Activated CD4-positive, alpha-beta T cell treated with anti-CD3 and anti-CD28 coated beads, Interleukin-2, amount 50 U/mL, for 4 hours (primary cell): ENCODE measurements around the gene ARID1B.

ENCODE experiments used
- DNase-seq, 2 experiments: peaks; one replicate each; pipeline ENCODE4 v3.0.0-alpha.2; 2020

ARID1B gene

DNA sequence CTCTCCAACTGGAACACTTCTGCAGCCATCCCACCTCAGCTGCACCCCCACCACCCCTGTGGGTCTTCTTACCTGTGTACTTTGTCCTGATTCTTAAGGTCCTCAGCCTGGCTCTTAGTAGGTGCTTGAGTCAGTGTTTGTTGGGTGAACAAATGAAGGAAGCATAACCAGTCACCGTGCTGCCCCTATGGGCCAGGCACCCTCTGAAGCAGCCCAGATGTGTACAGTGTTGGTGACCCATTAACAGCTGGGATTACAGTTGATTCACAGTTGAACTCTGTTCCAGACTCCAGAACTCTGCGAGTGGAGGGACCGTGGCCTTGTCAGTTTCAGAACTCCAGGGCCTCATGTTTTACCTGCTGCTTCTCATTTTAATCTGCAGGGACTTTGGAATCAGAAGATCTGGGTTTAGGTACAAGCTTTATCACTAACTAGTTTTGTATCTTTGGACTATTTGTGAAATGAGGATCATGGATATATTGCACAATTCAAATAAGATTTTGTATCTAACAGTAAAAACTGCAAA lies 342.4 kb downstream of the ARID1B start:
- no peak for DNase-seq

- no peak for DNase-seq
These were observed 343.5 kb downstream of the ARID1B start for GRCh38 chr6:157120534-157121232.

- DNase-seq: no peak
These were observed 344.7 kb downstream of the ARID1B start for GRCh38 chr6:157121897-157122296.

DNA sequence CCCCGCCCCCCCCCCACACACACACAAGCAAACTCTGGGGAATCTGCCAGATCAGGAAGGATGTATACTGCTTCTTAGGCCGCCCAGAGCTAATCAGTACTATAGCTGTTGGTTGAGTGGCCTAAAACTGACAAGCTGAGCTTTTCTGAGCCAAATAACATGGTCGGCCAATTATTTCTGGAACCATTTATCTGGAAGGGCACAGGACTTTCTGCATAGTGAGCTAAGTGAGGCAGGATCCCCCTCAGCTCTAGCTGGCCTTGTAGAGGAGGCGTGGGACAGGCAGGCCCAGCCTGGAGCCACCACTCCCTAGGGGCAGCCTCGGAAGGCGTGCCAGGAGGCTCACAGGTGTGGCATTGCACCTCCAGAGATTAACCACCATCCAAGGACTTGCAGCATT lies 346.1 kb downstream of the ARID1B start:
- DNase-seq: no peak

DNA sequence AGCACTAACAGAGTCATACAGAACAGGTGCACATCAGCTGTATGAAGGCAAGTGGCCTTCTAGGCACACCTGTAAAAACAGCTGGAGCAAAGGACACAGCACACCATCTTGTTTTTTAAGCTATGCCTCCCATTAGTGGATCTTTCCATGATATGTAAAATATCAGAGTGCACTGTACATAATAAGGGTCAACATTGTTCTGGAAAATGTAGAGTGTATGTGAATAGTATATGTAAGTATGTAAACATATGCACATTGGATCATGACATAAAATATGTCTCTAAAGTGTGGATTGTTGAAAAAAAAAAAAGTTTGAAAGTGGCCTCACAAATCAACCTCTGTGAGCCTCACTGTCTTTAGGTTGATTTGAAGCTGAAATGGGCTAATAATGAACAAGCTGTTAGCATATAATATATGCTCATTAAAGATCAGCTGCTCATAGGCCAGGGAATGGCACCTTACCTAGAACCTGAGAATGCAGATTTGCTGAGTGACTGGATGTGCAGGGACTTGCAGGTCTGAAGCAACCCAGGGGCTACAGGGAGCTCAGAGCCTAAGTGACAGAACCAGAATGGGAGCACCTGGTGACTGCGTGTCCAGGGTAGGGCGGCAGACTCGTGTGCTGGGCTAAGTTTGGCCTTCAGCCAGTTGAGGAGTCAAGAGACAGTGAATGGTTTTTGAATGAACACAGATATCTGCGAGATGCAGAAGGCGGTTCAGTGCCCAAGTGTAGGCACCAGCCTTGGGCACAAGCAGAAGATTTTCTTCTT lies 347.5 kb downstream of the ARID1B start:
- no peak for DNase-seq

GRCh38 chr6:157125531-157125930 lies 348.4 kb downstream of the ARID1B start:
- DNase-seq: no peak

DNA sequence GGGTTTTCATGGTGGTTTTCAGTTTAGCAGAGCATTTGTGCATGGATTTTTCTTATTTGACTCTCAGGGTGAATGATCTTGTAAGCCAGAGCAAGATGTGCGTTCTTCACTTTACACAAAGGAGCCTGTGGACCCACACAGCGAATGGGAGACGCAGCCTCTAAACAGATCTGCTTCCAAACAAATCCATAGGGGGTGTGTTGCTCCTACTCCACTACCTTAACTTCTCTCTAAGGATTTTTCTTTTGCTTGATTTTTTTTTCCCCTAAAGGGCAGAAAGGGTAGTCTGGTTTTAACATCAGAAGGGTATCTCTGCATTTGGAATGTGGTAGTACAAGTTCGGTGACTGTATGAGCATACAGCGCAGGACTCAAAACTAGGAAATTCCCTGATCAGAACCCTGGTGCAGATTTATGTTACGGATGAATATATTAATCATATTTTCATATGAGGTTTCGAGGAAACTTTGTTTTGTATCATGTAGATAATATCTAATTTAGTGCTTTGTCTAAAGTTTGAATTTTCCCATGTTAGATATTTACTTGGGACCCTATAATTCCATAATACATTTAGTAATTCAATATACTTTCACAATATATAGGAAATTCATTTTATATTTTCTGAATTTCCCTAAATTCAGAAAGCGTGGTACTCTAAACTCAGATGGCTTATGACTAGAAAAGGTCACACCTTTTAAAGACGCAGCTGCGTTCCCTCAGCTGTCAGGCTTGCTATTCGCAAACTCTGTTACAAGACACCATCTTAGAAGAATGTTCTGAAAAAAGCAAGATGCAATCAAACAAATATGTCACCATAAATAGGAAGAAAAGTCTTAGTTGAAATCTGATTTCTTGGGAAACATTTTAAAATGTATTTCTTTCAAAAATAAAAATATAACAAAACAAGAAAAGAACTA lies 349.3 kb downstream of the ARID1B start:
- DNase-seq: no peak

GRCh38 chr6:157128235-157128775 lies 351.1 kb downstream of the ARID1B start:
- DNase-seq: no peak

- no peak for DNase-seq
These were observed 354.1 kb downstream of the ARID1B start for GRCh38 chr6:157131250-157131649.

GRCh38 chr6:157133856-157134255 lies 356.7 kb downstream of the ARID1B start:
- DNase-seq: no peak

DNA sequence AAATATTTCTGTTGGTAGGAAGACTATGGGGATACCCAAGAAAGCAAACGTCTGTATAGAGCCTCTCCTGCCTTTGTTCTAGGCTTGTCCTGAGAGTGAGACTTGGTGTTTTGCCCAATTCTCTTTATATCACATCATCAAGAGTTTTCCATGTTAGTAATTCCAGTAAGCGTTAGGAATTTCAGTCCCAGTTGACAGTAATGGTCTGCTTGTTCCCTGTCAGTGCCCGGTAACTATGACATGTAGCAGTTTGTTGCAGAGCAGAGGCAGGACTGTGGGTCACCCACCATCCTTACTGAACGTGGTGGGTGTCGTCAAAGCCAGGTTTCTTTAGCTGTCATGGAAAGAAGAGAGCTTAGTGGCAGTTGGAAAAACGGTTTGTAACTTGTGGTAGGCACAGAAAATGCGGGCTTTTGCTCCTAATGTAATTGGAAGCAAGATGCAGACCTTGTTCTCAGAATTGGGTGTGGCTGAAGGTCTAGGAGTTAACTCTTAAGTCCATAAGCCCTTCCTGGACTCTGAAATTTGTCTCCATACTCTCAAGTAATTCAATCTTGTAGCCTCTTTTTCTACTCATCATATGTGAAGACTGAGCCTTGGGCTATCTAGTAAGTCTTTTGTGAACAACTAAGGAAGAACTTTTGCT lies 357.3 kb downstream of the ARID1B start:
- no peak for DNase-seq

- no peak for DNase-seq
These were observed 358.5 kb downstream of the ARID1B start for GRCh38 chr6:157135691-157136090.

DNA sequence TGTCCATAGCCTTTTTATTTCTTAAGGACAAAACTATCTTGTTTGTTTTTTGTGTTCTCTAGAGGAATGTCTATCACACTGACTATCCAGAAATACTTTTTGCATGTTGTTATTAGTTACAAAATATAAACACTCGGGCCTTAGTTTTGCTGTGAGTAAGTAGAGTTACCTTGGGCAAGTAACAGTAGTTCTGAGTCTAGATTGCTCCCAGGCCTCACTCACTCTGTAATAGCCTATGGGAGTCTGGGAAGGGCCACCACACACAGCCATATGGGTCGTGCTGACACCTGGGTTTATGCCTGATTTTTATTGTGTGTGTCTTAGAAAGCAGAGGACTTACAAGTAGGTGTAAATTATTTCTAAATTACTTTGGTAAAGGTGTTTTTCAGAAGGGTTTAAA lies 360.3 kb downstream of the ARID1B start:
- DNase-seq: no peak

DNA sequence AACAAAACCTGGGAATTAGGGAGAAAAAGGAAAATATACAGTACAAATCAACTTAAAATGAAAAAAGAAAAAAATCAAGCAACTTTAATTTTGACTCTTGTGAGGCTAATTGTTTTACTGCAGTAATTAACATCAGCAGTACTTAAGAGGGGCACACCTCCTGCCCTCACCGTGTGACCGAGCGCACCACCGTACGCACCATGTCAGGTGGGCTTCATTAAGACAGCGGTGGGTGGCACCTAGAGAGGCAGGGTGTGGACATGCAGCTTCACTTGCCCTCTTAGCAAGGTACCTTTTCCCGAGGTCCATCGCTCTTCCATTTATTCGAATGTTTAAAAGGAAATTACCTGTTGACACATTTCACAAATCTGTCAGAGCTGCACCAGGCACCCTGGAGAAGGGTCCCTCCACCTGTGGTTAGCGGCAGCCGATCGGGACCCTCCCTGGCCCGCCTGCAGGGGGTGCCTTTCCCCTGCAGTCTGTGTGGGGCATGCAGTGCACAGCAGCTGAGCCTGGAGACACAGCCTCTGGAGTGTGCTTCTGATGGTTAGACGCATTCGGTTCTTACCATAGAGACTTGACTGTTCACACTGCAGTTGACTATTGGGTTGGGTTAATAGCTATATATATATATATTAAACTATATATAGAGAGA lies 362.0 kb downstream of the ARID1B start:
- no peak for DNase-seq

DNA sequence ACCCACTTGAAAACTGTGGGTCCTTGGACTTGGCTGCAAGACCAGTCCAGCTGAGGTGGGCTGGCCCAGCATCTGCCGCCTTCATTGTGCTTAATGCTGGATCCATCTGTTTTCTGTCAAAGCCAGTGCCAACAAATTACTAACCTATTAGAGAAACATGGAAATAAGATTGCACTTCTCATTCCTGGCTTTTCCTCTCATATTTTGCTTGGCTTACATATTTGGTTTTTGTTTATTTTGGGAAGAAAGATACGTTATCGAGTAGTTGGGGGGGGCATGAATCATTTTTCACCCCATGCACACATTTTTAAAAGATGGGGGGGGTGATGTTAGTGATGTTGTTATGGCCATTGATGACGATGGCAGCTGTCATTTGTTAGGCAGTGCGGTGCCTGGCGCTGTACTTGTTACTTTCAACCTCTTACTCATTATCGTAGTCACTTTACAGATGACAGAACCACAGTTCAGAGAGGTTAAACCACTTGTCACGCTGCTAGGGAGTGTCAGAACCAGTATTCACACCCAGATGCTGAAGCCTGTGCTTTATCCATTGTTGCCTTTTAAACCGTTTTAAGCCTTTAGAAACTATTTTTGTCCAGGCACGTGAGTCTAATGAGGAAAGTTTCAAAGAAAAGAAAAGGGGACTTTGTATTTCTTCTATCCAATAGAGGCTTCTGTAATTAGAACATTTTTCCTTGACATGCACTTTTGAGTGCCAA lies 366.2 kb downstream of the ARID1B start:
- DNase-seq: no peak

GRCh38 chr6:157143890-157144798 lies 367.0 kb downstream of the ARID1B start:
- DNase-seq: no peak

DNA sequence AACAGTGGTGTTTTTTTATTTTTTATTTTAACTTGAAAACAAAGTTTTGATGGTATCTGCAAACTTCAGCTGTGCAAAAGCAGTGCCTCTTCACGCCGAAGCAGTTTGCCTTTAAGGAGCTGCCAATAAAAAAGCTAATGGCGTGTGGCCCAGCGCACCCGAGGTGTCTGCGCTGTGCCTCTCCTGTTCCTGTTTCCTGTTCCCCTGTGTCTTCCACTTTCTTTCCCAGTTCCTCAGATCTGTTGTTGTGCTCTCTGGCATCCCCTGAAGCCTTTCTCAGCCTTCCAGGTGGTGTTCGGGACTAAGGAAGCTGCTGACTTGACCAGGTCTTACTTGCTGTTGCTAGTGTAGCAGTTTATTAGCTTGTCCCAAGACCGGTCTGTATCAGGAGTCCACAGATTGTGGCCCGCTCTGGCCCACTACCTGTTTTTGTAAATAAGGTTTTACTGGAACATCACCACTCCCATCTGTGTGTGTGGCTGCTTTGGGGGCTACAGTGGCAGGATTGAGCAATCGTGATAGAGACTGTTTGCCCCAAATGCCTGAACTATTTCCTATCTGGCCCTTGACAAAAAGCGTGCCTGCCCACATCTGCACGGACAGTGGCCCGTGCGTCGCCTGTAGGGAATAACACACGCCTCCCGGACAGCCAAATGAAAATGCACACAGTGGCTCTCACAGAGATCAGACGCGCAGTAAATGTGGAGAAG lies 367.8 kb downstream of the ARID1B start:
- no peak for DNase-seq

- DNase-seq: no peak
These were observed 368.6 kb downstream of the ARID1B start for GRCh38 chr6:157145656-157146285.
